GM12891 (cell line): ENCODE results near the gene ABHD17A.

Source experiments
- PAX5 ChIP-seq: IDR thresholded peaks from 2 replicates; pipeline ENCODE4 v1.6.1; 2011; ENCODE audit warnings: low read length, moderate library complexity, mild to moderate bottlenecking; ENCODE audit not compliant: insufficient read depth, severe bottlenecking
- POLR2A ChIP-seq: IDR thresholded peaks from 2 replicates; pipeline ENCODE4 v1.6.1; 2011; ENCODE audit warnings: low read depth, low read length, control low read depth
- POLR2AphosphoS5 ChIP-seq: IDR thresholded peaks from 2 replicates; pipeline ENCODE4 v1.6.1; 2011; ENCODE audit warnings: low read depth, low read length, control low read depth
- POU2F2 ChIP-seq: IDR thresholded peaks from 2 replicates; pipeline ENCODE4 v1.6.1; 2011; ENCODE audit warnings: low read depth, mild to moderate bottlenecking, control low read depth, low read length, moderate library complexity
- TAF1 ChIP-seq: IDR thresholded peaks from 2 replicates; pipeline ENCODE4 v1.6.1; 2011; ENCODE audit warnings: low read depth, low read length, control low read depth

GRCh38 chr19:1830568-1830967 lies 54.7 kb downstream of the ABHD17A start:
- TF ChIP-seq POLR2AphosphoS5 (no peak), POLR2A (no peak), PAX5 (no peak), POU2F2 (no peak), TAF1 (no peak)
